Measurements from ENCODE around the gene PCDHB3. TPM values are rescaled to one million over a fixed set of nuclear protein-coding genes. Genes with fewer than 3 reads are reported as not detected.

The PCDHB3 gene
- total RNA-seq, 1 experiment from 2014 or later = 0.36 TPM

DNA sequence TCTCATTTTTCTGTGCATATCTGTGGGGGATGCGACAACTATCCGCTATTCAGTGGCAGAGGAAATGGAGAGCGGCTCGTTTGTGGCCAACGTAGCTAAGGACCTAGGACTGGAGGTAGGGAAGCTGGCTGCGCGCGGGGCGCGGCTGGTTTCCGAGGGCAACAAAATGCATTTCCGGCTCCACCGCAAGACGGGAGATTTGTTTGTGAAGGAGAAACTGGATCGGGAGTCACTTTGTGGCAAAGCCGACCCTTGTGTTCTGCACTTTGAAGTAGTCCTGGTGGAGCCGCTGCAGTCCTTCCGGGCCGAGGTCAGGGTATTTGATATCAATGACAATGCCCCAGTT lies 48.8 kb upstream of the PCDHB3 start:
- no peaks in the 10 kb centered on the region for H4K20me1 ChIP-seq (ENCODE audit: low read length)
- intact Hi-C loops (cut with micrococcal nuclease) = no loop called here
- no peaks in the 10 kb centered on the region for H3K36me3 ChIP-seq (ENCODE audit: low read depth, low read length)
- peak; percentile 72 for ATAC-seq
- peak overlapping the region; percentile 80 for H3K4me3 ChIP-seq (ENCODE audit: low read length)
- DNase-seq = peak; percentile 8
- no peaks in the 10 kb centered on the region for H3K79me2 ChIP-seq (ENCODE audit: low read length)
- H3K9ac ChIP-seq (ENCODE audit: low read length) = no peak overlapping the region
- no TSS peak for BruUV-seq (replicated peaks)
- no peaks in the 10 kb centered on the region for H3F3A ChIP-seq (ENCODE audit: low read length, unreplicated experiment)
- H3K9me3 ChIP-seq (ENCODE audit: low read length) = no peaks in the 10 kb centered on the region
- ChIA-PET POLR2A (ENCODE audit: unreplicated experiment) (interaction anchor here (0.6 kb wide), 1 partner anchor 872 kb away, joined by 4 read pairs; no protein-coding TSS in a partner anchor), CTCF (interaction anchor here (0.6 to 1.2 kb wide), 3 partner anchors 10 to 230 kb away, joined by 3 to 4 read pairs (median 3); partner anchors contain the start of gene PCDHA5)
- no peaks in the 10 kb centered on the region for H3K4me1 ChIP-seq (ENCODE audit: insufficient read depth, low read length)
- TF ChIP-seq EZH2phosphoT487 (IDR thresholded peaks at IDR 0.05; ENCODE audit: borderline replicate concordance, low read length) = no peak
- TF ChIP-seq, protein P1, sequence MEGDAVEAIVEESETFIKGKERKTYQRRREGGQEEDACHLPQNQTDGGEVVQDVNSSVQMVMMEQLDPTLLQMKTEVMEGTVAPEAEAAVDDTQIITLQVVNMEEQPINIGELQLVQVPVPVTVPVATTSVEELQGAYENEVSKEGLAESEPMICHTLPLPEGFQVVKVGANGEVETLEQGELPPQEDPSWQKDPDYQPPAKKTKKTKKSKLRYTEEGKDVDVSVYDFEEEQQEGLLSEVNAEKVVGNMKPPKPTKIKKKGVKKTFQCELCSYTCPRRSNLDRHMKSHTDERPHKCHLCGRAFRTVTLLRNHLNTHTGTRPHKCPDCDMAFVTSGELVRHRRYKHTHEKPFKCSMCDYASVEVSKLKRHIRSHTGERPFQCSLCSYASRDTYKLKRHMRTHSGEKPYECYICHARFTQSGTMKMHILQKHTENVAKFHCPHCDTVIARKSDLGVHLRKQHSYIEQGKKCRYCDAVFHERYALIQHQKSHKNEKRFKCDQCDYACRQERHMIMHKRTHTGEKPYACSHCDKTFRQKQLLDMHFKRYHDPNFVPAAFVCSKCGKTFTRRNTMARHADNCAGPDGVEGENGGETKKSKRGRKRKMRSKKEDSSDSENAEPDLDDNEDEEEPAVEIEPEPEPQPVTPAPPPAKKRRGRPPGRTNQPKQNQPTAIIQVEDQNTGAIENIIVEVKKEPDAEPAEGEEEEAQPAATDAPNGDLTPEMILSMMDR (conservative IDR thresholded peaks at IDR 0.05; ENCODE audit: low read depth, low read length) = no peak
- no peak for TF ChIP-seq EZH2 (IDR thresholded peaks at IDR 0.05; ENCODE audit: low read length, unreplicated experiment)
- H3K27ac ChIP-seq (ENCODE audit: low read length) = no peak overlapping the region
- H3K9me2 ChIP-seq (replicated peaks; ENCODE audit: low read length) = no peaks in the 10 kb centered on the region
- H2AFZ ChIP-seq (ENCODE audit: low read length) = peak overlapping the region; percentile 89
- H3K27me3 ChIP-seq (ENCODE audit: low read length) = no peaks in the 10 kb centered on the region
- H3K4me2 ChIP-seq (ENCODE audit: low read length) = peak overlapping the region; percentile 88

DNA sequence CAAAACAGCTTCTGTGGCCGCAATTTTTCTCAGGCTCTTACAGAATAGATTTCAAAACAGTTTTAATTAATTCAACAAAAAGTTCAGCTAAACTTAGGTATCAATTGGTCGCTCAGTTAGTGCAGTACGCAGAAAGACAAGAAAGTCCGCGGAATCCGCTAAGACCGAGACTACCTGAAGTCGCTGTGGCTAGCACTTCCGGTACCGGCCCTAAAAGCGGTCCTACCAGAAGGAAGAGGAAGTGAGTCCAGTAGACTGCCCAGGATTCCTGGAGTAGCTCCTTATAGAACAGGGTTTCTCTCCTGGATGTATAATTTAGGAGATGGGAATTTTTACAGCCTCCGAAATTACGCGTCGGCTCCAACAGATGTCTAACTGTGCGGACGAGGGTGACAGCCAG lies 22.4 kb upstream of the PCDHB3 start:
- CTCF ChIA-PET = no interaction called here

DNA sequence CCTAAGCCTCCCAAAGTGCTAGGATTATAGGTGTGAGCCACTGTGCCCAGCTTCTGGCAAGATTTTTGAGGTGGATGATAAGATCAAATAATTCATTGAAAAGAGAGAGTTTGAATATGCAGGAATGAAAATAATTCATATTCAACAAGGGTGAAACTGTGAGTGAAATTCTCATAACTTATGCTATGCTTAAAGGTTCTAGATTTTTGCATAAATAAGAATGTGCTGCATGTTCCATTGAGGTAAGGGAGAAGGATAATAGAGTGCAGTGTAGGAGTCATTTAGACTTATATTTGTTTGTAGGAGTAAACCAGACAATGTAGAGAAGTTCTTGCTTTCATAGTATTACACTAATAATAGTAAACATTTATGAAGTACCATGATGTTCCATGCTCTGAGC lies 18.0 kb upstream of the PCDHB3 start:
- CTCF ChIA-PET = interaction anchor here (0.5 kb wide), 1 partner anchor 277 kb away, joined by 5 read pairs; no protein-coding TSS in a partner anchor
- H3K9me2 ChIP-seq (replicated peaks; ENCODE audit: low read length) = no peaks in the 10 kb centered on the region
- intact Hi-C loops (cut with micrococcal nuclease) = no loop called here

More for the DNA sequence above, 22.4 kb upstream of the PCDHB3 start:
- no TSS peak for BruUV-seq (replicated peaks)
- H3F3A ChIP-seq (ENCODE audit: low read length, unreplicated experiment) = no peaks in the 10 kb centered on the region
- H3K79me2 ChIP-seq (ENCODE audit: low read length) = no peaks in the 10 kb centered on the region
- H3K9me3 ChIP-seq (ENCODE audit: low read length) = 0 out of 2 replicates have a peak, but pooled peaks cover 3% of the 10 kb centered on the region
- POLR2A ChIA-PET (ENCODE audit: unreplicated experiment) = no interaction called here
- intact Hi-C loops (cut with micrococcal nuclease) = no loop called here
- DNase-seq = no peak
- H3K36me3 ChIP-seq (ENCODE audit: low read depth, low read length) = no peaks in the 10 kb centered on the region
- no peaks in the 10 kb centered on the region for H3K27me3 ChIP-seq (ENCODE audit: low read length)
- H3K4me2 ChIP-seq (ENCODE audit: low read length) = no peak overlapping the region
- no peak for ATAC-seq
- no peaks in the 10 kb centered on the region for H3K4me1 ChIP-seq (ENCODE audit: insufficient read depth, low read length)
- H3K27ac ChIP-seq (ENCODE audit: low read length) = no peak overlapping the region
- TF ChIP-seq, protein P1 (conservative IDR thresholded peaks at IDR 0.05; ENCODE audit: low read depth, low read length) = no peak
- TF ChIP-seq EZH2 (IDR thresholded peaks at IDR 0.05; ENCODE audit: low read length, unreplicated experiment) = no peak
- TF ChIP-seq EZH2phosphoT487 (IDR thresholded peaks at IDR 0.05; ENCODE audit: borderline replicate concordance, low read length) = no peak
- H4K20me1 ChIP-seq (ENCODE audit: low read length) = no peaks in the 10 kb centered on the region
- no peak overlapping the region for H3K4me3 ChIP-seq (ENCODE audit: low read length)
- no peaks in the 10 kb centered on the region for H3K9me2 ChIP-seq (replicated peaks; ENCODE audit: low read length)
- H2AFZ ChIP-seq (ENCODE audit: low read length) = no peak overlapping the region
- H3K9ac ChIP-seq (ENCODE audit: low read length) = no peak overlapping the region

More for the DNA sequence above, 18.0 kb upstream of the PCDHB3 start:
- Histone ChIP-seq H3K27ac (ENCODE audit: low read length) (no peak overlapping the region), H3K79me2 (ENCODE audit: low read length) (no peaks in the 10 kb centered on the region), H3K4me3 (ENCODE audit: low read length) (no peak overlapping the region), H3K9me3 (ENCODE audit: low read length) (0 out of 2 replicates have a peak, but pooled peaks cover 3% of the 10 kb centered on the region), H3K36me3 (ENCODE audit: low read depth, low read length) (peaks cover 3% of the 10 kb centered on the region; the same call in 1 of the 2 replicates), H2AFZ (ENCODE audit: low read length) (no peak overlapping the region), H3K27me3 (ENCODE audit: low read length) (no peaks in the 10 kb centered on the region), H4K20me1 (ENCODE audit: low read length) (no peaks in the 10 kb centered on the region), H3K4me1 (ENCODE audit: insufficient read depth, low read length) (no peaks in the 10 kb centered on the region), H3K9ac (ENCODE audit: low read length) (no peak overlapping the region), H3F3A (ENCODE audit: low read length, unreplicated experiment) (no peaks in the 10 kb centered on the region), H3K4me2 (ENCODE audit: low read length) (no peak overlapping the region)
- no TSS peak for BruUV-seq (replicated peaks)
- DNase-seq (no peak), ATAC-seq (no peak)
- TF ChIP-seq EZH2 (IDR thresholded peaks at IDR 0.05; ENCODE audit: low read length, unreplicated experiment) = no peak
- POLR2A ChIA-PET (ENCODE audit: unreplicated experiment) = no interaction called here

All from PC-3 (cell line).